Activated B cell treated with CpG ODN at 0.5 μM for 24 hours (primary cell): ENCODE results near the gene GSE1. TPM values are rescaled to one million over a fixed set of nuclear protein-coding genes. Genes with fewer than 3 reads are reported as not detected.

ENCODE experiments used
- ATAC-seq: fragments of 200-7000 bp; cut with Tn5 transposase; one replicate; pipeline ENCODE4 v1.10.0; 2021; ENCODE audit warnings: low read depth, mild to moderate bottlenecking, moderate library complexity
- CTCF ChIA-PET: fragments of 350-600 bp; sonication (Branson Sonifier 250); formaldehyde crosslinking; loops from one replicate; lab custom pipeline; 2021; ENCODE audit warnings: antibody characterized with exemption; lab: Charles Lee
- POLR2A ChIA-PET: fragments of 350-600 bp; sonication (Branson Sonifier 250); formaldehyde crosslinking; loops from one replicate; lab custom pipeline; 2021; ENCODE audit warnings: antibody characterized with exemption; lab: Charles Lee
- DNase-seq: peaks from one replicate; pipeline ENCODE4 v3.0.0; 2022
- H3K27ac Mint-ChIP-seq: one replicate; pipeline ENCODE4 v1.8.0; 2020; ENCODE audit warnings: mixed read lengths
- H3K27me3 Mint-ChIP-seq: one replicate; pipeline ENCODE4 v1.8.0; 2021; ENCODE audit warnings: mixed read lengths
- H3K36me3 Mint-ChIP-seq: one replicate; pipeline ENCODE4 v1.8.0; 2021; ENCODE audit warnings: low read depth, mixed read lengths
- H3K4me1 Mint-ChIP-seq: one replicate; pipeline ENCODE4 v1.8.0; 2021; ENCODE audit warnings: mixed read lengths
- H3K4me3 Mint-ChIP-seq: one replicate; pipeline ENCODE4 v1.8.0; 2020; ENCODE audit warnings: mild to moderate bottlenecking, mixed read lengths
- H3K9me3 Mint-ChIP-seq: one replicate; pipeline ENCODE4 v1.8.0; 2020; ENCODE audit warnings: mixed read lengths
- CTCF ChIP-seq: fragments of 200-600 bp; IDR thresholded peaks from one replicate; pipeline ENCODE4 v1.8.0; 2022; ENCODE audit warnings: antibody characterized with exemption, mild to moderate bottlenecking
- intact Hi-C: fragments of 100-400 bp; cut with micrococcal nuclease; formaldehyde crosslinking; loops from one replicate; pipeline ENCODE4 v1.15.1; 2024
- total RNA-seq: library from RNA; stranded (reverse); gene quantifications from 2 replicates; pipeline ENCODE4 v1.2.3, GENCODE V29; 2022

GSE1 gene
- total RNA-seq, 1 donor from 2014 or later = 48.3 TPM

- Mint-ChIP-seq H3K36me3 (peaks cover 10% of the 10 kb centered on the region), H3K4me3 (no peak overlapping the region), H3K4me1 (peaks cover 52% of the 10 kb centered on the region), H3K27ac (no peak overlapping the region), H3K9me3 (no peaks in the 10 kb centered on the region), H3K27me3 (no peaks in the 10 kb centered on the region)
- ATAC-seq (no peak), DNase-seq (no peak)
- POLR2A ChIA-PET = no interaction called here
- no peak for TF ChIP-seq CTCF
- intact Hi-C loops = no loop called here
- CTCF ChIA-PET = interaction anchor here (2.0 kb wide), 1 partner anchor 11 kb away, joined by 4 read pairs; no protein-coding TSS in a partner anchor
Observed at GRCh38 chr16:85600078-85600477, 13.0 kb upstream of the GSE1 start.

- Mint-ChIP-seq H3K9me3 (no peaks in the 10 kb centered on the region), H3K27me3 (no peaks in the 10 kb centered on the region), H3K36me3 (peaks cover 15% of the 10 kb centered on the region), H3K4me3 (no peak overlapping the region), H3K27ac (no peak overlapping the region), H3K4me1 (peaks cover 52% of the 10 kb centered on the region)
- ATAC-seq = no peak
- POLR2A ChIA-PET = no interaction called here
- DNase-seq = no peak
- intact Hi-C loops = no loop called here
- CTCF ChIA-PET = interaction anchor here (2.0 kb wide), 1 partner anchor 10 kb away, joined by 4 read pairs; no protein-coding TSS in a partner anchor
- TF ChIP-seq CTCF = no peak
Observed at GRCh38 chr16:85600530-85601271, 12.4 kb upstream of the GSE1 start.

- no peak overlapping the region for H3K4me3 Mint-ChIP-seq
- H3K27ac Mint-ChIP-seq = no peak overlapping the region
- DNase-seq = no peak
- H3K27me3 Mint-ChIP-seq = no peaks in the 10 kb centered on the region
- H3K4me1 Mint-ChIP-seq = peaks cover 52% of the 10 kb centered on the region
- POLR2A ChIA-PET = no interaction called here
- no peaks in the 10 kb centered on the region for H3K9me3 Mint-ChIP-seq
- H3K36me3 Mint-ChIP-seq = peaks cover 13% of the 10 kb centered on the region
- no peak for TF ChIP-seq CTCF
- no peak for ATAC-seq
- intact Hi-C loops = no loop called here
- CTCF ChIA-PET = interaction anchor here (2.0 kb wide), 1 partner anchor 10 kb away, joined by 4 read pairs; no protein-coding TSS in a partner anchor
Observed at GRCh38 chr16:85601272-85601639, 11.9 kb upstream of the GSE1 start.

- ATAC-seq = no peak
- Mint-ChIP-seq H3K9me3 (no peaks in the 10 kb centered on the region), H3K36me3 (peaks cover 12% of the 10 kb centered on the region), H3K27ac (no peak overlapping the region), H3K4me1 (peaks cover 55% of the 10 kb centered on the region), H3K4me3 (no peak overlapping the region), H3K27me3 (no peaks in the 10 kb centered on the region)
- TF ChIP-seq CTCF = no peak
- DNase-seq = no peak
- intact Hi-C loops = no loop called here
- CTCF ChIA-PET = no interaction called here
- POLR2A ChIA-PET = no interaction called here
Observed at GRCh38 chr16:85601730-85602401, 11.3 kb upstream of the GSE1 start.

GRCh38 chr16:85602402-85603202 is 10.5 kb upstream of the GSE1 start:
- ChIA-PET CTCF (interaction anchor here (1.1 kb wide), 1 partner anchor 13 kb away, joined by 3 read pairs; no protein-coding TSS in a partner anchor), POLR2A (no interaction called here)
- Mint-ChIP-seq H3K36me3 (peaks cover 11% of the 10 kb centered on the region), H3K4me1 (peaks cover 62% of the 10 kb centered on the region), H3K4me3 (no peak overlapping the region), H3K27ac (no peak overlapping the region), H3K27me3 (no peaks in the 10 kb centered on the region), H3K9me3 (no peaks in the 10 kb centered on the region)
- ATAC-seq = no peak
- no peak for TF ChIP-seq CTCF
- no peak for DNase-seq
- intact Hi-C loops = no loop called here
